ENCODE measurements around the gene RTN3. TPM values are rescaled to one million over a fixed set of nuclear protein-coding genes. Genes with fewer than 3 reads are reported as not detected.
"Not testable (repeated sequence)": the region's sequence is repeated elsewhere in the genome, so short reads cannot be mapped to it uniquely, and the experiment has no call there.

Gene RTN3
- total RNA-seq, 2 donors from 2014 or later, result 89.9 to 91.3 TPM

GRCh38 chr11:63670433-63671321 is 10.6 kb upstream of the RTN3 start:
- Mint-ChIP-seq H3K4me1 (ENCODE audit: low read depth) (peaks cover 33% of the 10 kb centered on the region), H3K27me3 (ENCODE audit: low read depth) (no peaks in the 10 kb centered on the region)

GRCh38 chr11:63671322-63672155 is 9.8 kb upstream of the RTN3 start, which contains the start of gene ATL3:
Gene ATL3 (minus strand): TSS chr11:63671376. CDS start chr11:63671335, 41 bp downstream.
- Mint-ChIP-seq H3K4me3 (peak within 1 kb of the TSS; percentile 80 to 87), H3K27ac (peak within 1 kb of the TSS; percentile 96), H3K27me3 (ENCODE audit: low read depth) (no peaks in the 10 kb centered on the region), H3K4me1 (ENCODE audit: low read depth) (peaks cover 33% of the 10 kb centered on the region), H3K36me3 (ENCODE audit: insufficient read depth in 2 of 2) (peaks cover 0 to 3% of the 10 kb centered on the region in 2 donors), H3K9me3 (no peaks in the 10 kb centered on the region)
- DNase-seq (peak; percentile 95 to 96), ATAC-seq (replicated peaks in 1 of 2) (peak; percentile 90 to 91)

More at GRCh38 chr11:63670433-63671321, 10.6 kb upstream of the RTN3 start:
- no peaks in the 10 kb centered on the region for H3K9me3 Mint-ChIP-seq
- ATAC-seq (replicated peaks in 1 of 2), result peak; percentile 20 to 37
- peak overlapping the region; percentile 80 to 87 for H3K4me3 Mint-ChIP-seq
- DNase-seq, result peak; percentile 45 to 63
- H3K36me3 Mint-ChIP-seq (ENCODE audit: insufficient read depth in 2 of 2), result peaks cover 0 to 3% of the 10 kb centered on the region in 2 donors
- peak overlapping the region; percentile 96 for H3K27ac Mint-ChIP-seq

- no peak for ATAC-seq (replicated peaks in 1 of 2)
- Mint-ChIP-seq H3K9me3 (no peaks in the 10 kb centered on the region), H3K4me3 (peak overlapping the region; percentile 80 to 87), H3K27ac (no peak overlapping the region), H3K36me3 (ENCODE audit: insufficient read depth in 2 of 2) (peaks cover 0 to 3% of the 10 kb centered on the region in 2 donors), H3K4me1 (ENCODE audit: low read depth) (peaks cover 33% of the 10 kb centered on the region), H3K27me3 (ENCODE audit: low read depth) (no peaks in the 10 kb centered on the region)
- no peak for DNase-seq
These were observed 9.2 kb upstream of the RTN3 start for GRCh38 chr11:63672156-63672463.

GRCh38 chr11:63672936-63673539 is 8.3 kb upstream of the RTN3 start:
- Mint-ChIP-seq H3K4me1 (ENCODE audit: low read depth) (peaks cover 27% of the 10 kb centered on the region), H3K36me3 (ENCODE audit: insufficient read depth in 2 of 2) (peaks cover 0 to 3% of the 10 kb centered on the region in 2 donors), H3K27me3 (ENCODE audit: low read depth) (no peaks in the 10 kb centered on the region), H3K9me3 (no peaks in the 10 kb centered on the region), H3K27ac (peak overlapping the region; percentile 64), H3K4me3 (peak overlapping the region in 1 of 2 donors; percentile 70)
- no peak for ATAC-seq (replicated peaks in 1 of 2)
- no peak for DNase-seq

GRCh38 chr11:63673579-63673978 is 7.7 kb upstream of the RTN3 start:
- no peaks in the 10 kb centered on the region for H3K27me3 Mint-ChIP-seq (ENCODE audit: low read depth)

GRCh38 chr11:63680834-63681320 is 423 bp upstream of the RTN3 start:
- Mint-ChIP-seq H3K27me3 (ENCODE audit: low read depth) (no peaks in the 10 kb centered on the region), H3K4me3 (peak overlapping the region; percentile 86 to 93), H3K9me3 (no peaks in the 10 kb centered on the region), H3K27ac (peak overlapping the region; percentile 91), H3K36me3 (ENCODE audit: insufficient read depth in 2 of 2) (peaks cover 0 to 4% of the 10 kb centered on the region in 2 donors), H3K4me1 (ENCODE audit: low read depth) (peaks cover 29% of the 10 kb centered on the region)
- ATAC-seq (replicated peaks in 1 of 2) (peak; percentile 26 to 31), DNase-seq (peak; percentile 50)

More at GRCh38 chr11:63673579-63673978, 7.7 kb upstream of the RTN3 start:
- no peak overlapping the region for H3K4me3 Mint-ChIP-seq
- no peaks in the 10 kb centered on the region for H3K9me3 Mint-ChIP-seq
- no peak overlapping the region for H3K27ac Mint-ChIP-seq
- peaks cover 0 to 3% of the 10 kb centered on the region in 2 donors for H3K36me3 Mint-ChIP-seq (ENCODE audit: insufficient read depth in 2 of 2)
- H3K4me1 Mint-ChIP-seq (ENCODE audit: low read depth), result peaks cover 21% of the 10 kb centered on the region
- no peak for ATAC-seq (replicated peaks in 1 of 2)
- DNase-seq, result no peak

- Mint-ChIP-seq H3K4me1 (ENCODE audit: low read depth) (peaks cover 43% of the 10 kb centered on the region), H3K9me3 (no peaks in the 10 kb centered on the region), H3K36me3 (ENCODE audit: insufficient read depth in 2 of 2) (peaks cover 0 to 4% of the 10 kb centered on the region in 2 donors), H3K4me3 (peak overlapping the region; percentile 86 to 93), H3K27ac (peak overlapping the region; percentile 48), H3K27me3 (ENCODE audit: low read depth) (no peaks in the 10 kb centered on the region)
- DNase-seq (peak; percentile 13 to 22), ATAC-seq (replicated peaks in 1 of 2) (peak; percentile 0 to 18)
These were observed 1.0 kb downstream of the RTN3 start for GRCh38 chr11:63682066-63683021.

- no peaks in the 10 kb centered on the region for H3K27me3 Mint-ChIP-seq (ENCODE audit: low read depth)
- peak overlapping the region; percentile 86 to 93 for H3K4me3 Mint-ChIP-seq
- no peak for DNase-seq
- H3K4me1 Mint-ChIP-seq (ENCODE audit: low read depth), result peaks cover 54% of the 10 kb centered on the region
- H3K27ac Mint-ChIP-seq, result peak overlapping the region; percentile 40
- ATAC-seq (replicated peaks in 1 of 2), result no peak
- peaks cover 0 to 4% of the 10 kb centered on the region in 2 donors for H3K36me3 Mint-ChIP-seq (ENCODE audit: insufficient read depth in 2 of 2)
- H3K9me3 Mint-ChIP-seq, result no peaks in the 10 kb centered on the region
These were observed 2.1 kb downstream of the RTN3 start for GRCh38 chr11:63683133-63683991.

GRCh38 chr11:63685158-63685721 is 3.9 kb downstream of the RTN3 start:
- not testable (repeated sequence) for ATAC-seq (replicated peaks in 1 of 2); H3K36me3 Mint-ChIP-seq (ENCODE audit: insufficient read depth in 2 of 2); H3K9me3 Mint-ChIP-seq; H3K27ac Mint-ChIP-seq; DNase-seq; H3K27me3 Mint-ChIP-seq (ENCODE audit: low read depth); H3K4me3 Mint-ChIP-seq
- H3K4me1 Mint-ChIP-seq (ENCODE audit: low read depth), result peaks cover 72% of the 10 kb centered on the region

- DNase-seq, result no peak
- H3K27me3 Mint-ChIP-seq (ENCODE audit: low read depth), result no peaks in the 10 kb centered on the region
- H3K4me1 Mint-ChIP-seq (ENCODE audit: low read depth), result peaks cover 70% of the 10 kb centered on the region
- no peaks in the 10 kb centered on the region for H3K9me3 Mint-ChIP-seq
- H3K27ac Mint-ChIP-seq, result no peak overlapping the region
- no peak for ATAC-seq (replicated peaks in 1 of 2)
- no peak overlapping the region for H3K4me3 Mint-ChIP-seq
- peaks cover 0 to 7% of the 10 kb centered on the region in 2 donors for H3K36me3 Mint-ChIP-seq (ENCODE audit: insufficient read depth in 2 of 2)
These were observed 5.6 kb downstream of the RTN3 start for GRCh38 chr11:63686926-63687325.

- Mint-ChIP-seq H3K27ac (peak overlapping the region; percentile 76), H3K9me3 (no peaks in the 10 kb centered on the region), H3K4me1 (ENCODE audit: low read depth) (peaks cover 61% of the 10 kb centered on the region), H3K36me3 (ENCODE audit: insufficient read depth in 2 of 2) (peaks cover 0 to 5% of the 10 kb centered on the region in 2 donors), H3K4me3 (peak overlapping the region; percentile 23 to 63), H3K27me3 (ENCODE audit: low read depth) (no peaks in the 10 kb centered on the region)
- DNase-seq (peak; percentile 52 to 59), ATAC-seq (replicated peaks in 1 of 2) (peak; percentile 94 to 95)
These were observed 6.5 kb downstream of the RTN3 start for GRCh38 chr11:63687845-63688244.
